Stimulated activated CD8-positive, alpha-beta memory T cell treated with anti-CD3 and anti-CD28 coated beads, Interleukin-4, amount 100 ng/mL, for 1 hour (primary cell): ENCODE data around the gene CCDC148.
"Not testable (repeated sequence)": the region's sequence is repeated elsewhere in the genome, so short reads cannot be mapped to it uniquely, and the experiment has no call there.

Source experiments
- DNase-seq, 2 donors: peaks; one replicate each; pipeline ENCODE4 v3.0.0-alpha.2; 2020; ENCODE audit warnings: low read depth in 2 of 2, low spot score in 1 of 2

Gene CCDC148

GRCh38 chr2:158359846-158360245, 96.7 kb downstream of the CCDC148 start:
- DNase-seq = no peak

DNA sequence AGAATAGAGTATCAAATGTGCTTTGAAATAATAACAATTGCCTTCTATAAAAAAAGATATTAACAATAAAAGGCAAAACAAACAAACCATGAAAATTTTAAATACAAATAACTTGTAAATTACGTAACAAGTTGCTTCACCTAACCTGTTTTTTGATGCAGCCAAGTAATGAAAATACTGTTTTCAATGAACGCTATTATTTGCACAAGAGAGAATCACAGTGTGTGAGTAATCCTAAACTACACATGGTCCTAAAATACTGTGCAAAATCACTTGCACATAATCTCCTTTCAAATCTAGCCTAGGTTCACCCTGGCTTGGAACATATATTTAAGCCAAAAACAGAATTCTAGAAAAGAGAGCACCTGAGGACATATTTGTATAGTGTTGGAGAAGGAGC, 98.9 kb downstream of the CCDC148 start:
- no peak for DNase-seq

DNA sequence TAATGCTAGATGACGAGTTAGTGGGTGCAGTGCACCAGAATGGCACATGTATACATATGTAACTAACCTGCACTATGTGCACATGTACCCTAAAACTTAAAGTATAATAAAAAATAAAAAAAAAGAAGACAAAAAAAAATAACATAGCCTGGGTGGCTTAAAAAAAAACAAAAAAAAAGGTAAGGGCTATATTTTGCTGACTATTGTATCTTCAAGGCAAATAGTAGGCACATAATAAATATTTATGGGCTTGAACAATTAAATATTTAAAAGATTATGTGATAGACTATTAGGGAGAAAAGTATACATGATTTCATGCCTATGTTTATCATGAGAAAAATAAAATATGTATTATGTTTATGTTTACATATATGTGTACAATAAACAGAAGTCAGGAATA, 99.4 kb downstream of the CCDC148 start:
- DNase-seq = no peak

GRCh38 chr2:158351466-158351816, 105.1 kb downstream of the CCDC148 start:
- not testable (repeated sequence) for DNase-seq

DNA sequence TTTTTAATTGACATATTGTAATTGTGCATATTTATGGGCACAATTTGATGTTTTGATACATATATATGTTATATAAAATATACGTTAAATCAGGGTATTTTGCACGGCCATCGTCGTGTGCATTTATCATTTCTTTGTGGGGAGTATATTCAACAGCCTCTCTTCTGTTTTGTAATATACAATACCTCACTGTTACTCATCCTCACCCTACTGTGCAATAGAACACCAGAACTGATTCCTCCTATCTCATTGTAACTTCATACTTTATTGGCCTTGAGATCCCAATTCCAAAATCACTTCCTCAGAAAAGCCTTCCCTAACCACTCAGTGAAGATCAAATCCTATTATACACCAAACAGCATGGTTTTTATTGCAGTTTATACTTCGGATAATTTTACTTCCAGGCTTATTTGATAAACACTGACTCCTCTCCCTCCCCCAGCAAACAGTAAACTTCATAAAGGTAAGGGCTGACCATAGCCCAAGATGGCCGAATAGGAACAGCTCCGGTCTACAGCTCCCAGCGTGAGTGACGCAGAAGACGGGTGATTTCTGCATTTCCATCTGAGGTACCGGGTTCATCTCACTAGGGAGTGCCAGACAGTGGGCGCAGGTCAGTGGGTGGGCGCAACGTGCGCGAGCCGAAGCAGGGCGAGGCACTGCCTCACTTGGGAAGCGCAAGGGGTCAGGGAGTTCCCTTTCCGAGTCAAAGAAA, 105.6 kb downstream of the CCDC148 start:
- not testable (repeated sequence) for DNase-seq

DNA sequence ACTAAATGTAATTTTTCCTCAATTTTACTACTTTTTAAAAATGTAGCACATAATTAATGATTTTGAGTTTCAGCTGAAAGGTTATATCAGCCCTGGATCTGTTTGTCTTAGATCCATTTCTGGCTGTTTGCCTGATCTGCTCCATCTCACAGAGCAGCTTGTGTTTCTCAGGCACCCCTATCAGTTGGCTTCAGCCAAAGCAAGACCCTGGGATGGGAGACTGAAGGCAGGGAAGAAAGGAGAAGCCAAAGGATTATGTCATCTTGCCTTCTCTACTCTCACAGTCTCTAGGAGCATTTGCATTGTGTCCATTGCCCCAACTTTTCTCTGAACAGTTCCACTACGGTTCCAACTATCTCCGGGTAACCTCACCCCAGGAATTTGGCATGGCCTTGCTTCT, 110.5 kb downstream of the CCDC148 start:
- no peak for DNase-seq

- no peak for DNase-seq
Measured at GRCh38 chr2:158339513-158339912, 117.0 kb downstream of the CCDC148 start.

- no peak for DNase-seq
Measured at GRCh38 chr2:158337018-158337417, 119.5 kb downstream of the CCDC148 start.

DNA sequence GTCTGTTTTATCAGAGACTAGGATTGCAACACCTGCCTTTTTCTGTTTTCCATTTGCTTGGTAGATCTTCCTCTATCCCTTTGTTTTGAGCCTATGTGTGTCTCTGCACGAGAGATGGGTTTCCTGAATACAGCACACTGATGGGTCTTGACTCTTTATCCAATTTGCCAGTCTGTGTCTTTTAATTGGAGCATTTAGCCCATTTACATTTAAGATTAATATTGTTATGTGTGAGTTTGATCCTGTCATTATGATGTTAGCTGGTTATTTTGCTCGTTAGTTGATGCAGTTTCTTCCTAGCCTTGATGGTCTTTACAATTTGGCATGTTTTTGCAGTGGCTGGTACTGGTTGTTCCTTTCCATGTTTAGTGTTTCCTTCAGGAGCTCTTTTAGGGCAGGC, 124.8 kb downstream of the CCDC148 start:
- not testable (repeated sequence) for DNase-seq

DNA sequence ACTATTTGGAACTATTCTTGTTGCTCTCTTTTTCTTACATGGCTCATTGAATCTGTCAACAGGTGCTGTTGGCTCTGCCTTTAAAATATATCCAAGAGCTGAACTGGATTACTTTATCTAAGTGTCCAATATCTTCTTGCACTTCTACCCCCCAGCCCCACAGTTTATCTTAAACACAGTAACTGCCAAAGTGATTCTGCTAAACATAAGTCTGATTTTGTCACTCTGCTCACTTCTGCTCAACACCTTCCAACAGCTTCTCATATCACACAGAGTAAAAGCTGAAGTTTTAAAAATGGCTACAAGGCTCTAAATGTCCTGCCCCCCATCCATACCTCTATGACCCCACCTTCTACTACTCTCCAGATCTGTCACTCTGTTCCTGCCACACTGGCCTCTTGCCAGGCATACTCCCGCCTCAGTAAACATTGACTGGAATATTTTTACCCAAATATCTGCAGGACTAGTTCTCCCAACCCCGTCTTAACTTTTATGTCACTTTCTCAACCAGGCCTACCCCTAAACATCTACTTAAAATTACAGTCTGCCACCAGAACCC, 130.7 kb downstream of the CCDC148 start:
- no peak for DNase-seq

DNA sequence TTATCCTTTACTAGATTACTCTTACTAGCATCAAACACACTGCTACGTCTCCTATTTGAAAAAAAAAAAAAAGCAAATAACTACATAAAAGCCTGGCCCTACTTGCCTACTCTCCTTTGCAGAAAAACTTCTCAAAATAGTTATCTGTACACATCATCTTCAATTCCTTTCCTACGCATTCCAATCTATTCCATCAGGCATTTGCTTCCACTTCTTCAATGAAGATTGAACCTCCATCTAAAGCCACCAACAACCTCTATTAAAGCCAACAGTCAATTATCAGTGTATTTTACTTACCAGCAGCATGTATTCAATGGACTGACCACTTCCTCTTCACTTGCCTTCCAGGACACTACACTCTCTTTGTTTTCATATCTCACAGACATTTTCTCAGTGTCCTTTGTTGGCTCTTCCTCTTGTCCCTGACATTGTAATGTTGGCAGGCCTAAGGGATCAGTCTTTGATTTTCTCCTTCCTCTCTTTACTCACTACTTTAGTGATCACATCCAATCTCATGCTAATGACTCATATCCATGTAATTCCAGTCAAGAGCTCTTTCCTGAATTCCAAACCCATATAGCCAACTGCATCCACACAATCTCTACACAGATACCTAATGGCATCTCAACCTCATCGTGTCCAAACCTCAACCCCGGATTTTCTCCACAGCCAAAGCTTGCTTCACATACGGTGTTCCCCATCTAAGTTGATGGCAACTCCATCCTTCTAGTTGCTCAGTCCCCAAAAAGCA, 131.3 kb downstream of the CCDC148 start:
- no peak for DNase-seq

DNA sequence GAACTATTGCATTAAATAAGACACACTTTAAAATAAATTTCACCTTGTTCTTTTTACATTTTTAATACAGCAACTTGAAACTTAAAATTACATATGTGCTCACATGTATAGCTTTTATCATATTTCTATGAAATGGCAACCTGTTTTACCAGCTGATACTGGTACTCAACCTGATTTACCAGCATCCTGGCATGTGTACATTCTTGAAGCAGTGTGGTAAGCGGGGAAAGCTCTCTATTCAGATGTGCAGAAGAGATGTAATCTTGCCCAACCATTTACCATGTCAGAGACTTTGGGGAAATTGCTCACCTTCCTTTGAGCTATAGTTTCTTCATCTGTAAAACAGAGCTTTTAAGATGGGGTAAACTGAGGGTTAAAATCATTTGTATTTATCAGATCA, 133.2 kb downstream of the CCDC148 start:
- DNase-seq = no peak

- DNase-seq = no peak
Measured at GRCh38 chr2:158321264-158321663, 135.3 kb downstream of the CCDC148 start.

DNA sequence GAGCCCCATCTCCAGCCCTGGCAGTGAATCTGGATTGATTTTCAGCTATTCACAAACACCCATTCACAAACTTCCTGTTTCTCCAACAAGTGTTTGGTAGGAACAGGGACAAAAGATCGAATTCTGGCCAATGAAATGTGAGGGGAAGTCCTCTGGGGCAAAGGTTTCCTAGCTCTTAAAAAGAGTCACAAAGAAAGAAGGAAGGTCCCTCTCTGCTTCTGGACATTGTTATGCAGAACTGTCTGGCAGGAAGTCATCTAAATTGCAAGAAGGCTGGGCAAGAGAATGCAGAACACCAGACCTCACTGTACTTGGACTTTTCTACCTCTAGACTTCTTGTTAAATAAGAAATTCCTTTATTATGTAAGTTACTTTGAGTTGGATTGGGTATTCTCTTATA, 137.3 kb downstream of the CCDC148 start:
- DNase-seq = no peak

DNA sequence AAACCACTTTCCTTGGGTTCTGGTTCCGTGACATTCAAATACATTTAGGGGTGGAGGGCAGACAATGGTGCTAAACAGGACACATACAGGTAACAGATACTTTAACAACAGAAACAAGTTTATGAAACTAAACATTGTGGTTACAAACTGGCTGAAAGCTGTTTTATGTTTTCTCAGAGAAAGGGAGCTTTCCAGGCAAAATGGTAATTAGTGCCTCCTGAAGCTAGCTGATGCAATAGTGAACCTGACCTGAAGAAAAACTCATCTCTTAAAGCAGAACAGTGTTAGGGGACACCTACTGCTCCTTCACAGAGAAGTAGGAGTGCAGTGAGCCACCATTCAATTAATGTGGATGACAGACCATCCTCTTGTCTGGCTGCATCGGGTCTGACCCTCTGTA, 138.9 kb downstream of the CCDC148 start:
- no peak for DNase-seq

GRCh38 chr2:158315803-158316414, 140.6 kb downstream of the CCDC148 start:
- DNase-seq = no peak

DNA sequence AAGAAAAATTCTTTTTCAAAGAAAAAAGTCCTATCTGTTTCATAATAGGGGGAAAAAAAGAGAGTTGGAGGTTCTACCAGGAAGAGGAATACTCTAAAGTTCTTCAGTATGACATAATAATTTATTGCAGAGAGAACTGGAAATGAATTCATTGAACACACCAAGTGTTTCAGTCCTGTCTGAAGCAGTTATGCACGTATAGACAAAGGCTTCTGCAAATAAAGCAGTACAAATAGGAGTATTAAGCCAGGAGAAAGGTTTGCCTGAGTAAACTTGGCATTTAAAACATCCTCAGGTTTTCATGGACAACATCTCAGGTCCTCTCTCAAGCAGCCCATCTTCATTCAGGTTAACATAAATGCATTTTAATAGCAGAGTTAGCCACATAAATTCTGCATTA, 141.6 kb downstream of the CCDC148 start:
- DNase-seq = no peak

DNA sequence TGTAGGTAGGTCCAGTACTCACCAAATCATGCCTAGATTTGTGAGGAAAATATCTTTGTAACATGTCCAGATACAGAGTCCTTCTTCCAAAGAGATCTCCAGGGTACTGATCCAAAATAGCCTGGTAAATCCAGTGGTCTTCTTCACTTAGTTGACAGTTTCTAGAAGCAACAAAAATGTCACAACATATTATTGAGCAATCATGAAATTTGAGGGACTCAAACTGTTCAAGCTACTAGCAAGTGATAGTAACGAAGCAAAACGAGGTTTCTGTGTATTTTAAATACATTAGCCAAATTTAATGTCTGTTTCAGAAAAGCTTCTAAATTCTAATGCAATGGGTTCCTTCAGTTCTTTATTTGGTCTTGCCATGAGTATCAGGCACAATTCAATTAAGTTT, 142.8 kb downstream of the CCDC148 start:
- no peak for DNase-seq

DNA sequence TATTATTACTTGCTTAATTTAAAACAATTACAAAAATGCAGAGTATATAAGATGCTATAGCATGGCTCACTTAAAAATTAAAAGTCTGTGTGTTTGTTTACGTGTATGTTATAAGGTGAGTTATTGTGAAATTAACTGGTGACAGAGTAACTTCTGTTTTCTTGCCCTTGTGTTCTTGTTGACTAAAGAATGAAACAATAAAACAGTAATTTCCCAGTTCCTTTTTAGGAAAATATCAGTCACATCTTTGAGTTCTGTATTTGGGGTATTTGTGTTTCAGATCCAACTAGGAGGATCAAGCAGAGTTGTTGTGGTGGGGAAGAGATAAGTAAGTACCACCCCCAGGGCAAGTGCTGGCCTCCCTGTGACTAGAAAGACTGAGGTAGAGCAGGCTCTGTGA, 143.6 kb downstream of the CCDC148 start:
- DNase-seq = no peak

DNA sequence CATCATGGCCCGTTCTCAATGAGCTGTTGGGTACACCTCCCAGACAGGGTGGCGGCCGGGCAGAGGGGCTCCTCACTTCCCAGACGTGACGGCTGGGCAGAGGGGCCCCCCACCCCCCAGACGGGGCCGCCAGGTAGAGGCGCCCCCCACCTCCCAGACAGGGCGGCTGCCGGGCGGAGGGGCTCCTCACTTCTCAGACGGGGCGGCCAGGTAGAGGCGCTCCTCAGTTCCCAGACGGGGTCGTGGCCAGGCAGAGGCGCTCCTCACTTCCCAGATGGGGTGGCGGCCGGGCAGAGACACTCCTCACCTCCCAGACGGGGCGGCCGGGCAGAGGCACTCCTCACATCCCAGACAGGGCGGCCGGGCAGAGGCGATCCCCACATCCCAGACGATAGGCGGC, 146.1 kb downstream of the CCDC148 start:
- not testable (repeated sequence) for DNase-seq

- DNase-seq = no peak
Measured at GRCh38 chr2:158305501-158305900, 151.1 kb downstream of the CCDC148 start.

GRCh38 chr2:158300394-158300793, 156.2 kb downstream of the CCDC148 start:
- no peak for DNase-seq
